ENCODE data around the gene FCER2. TPM values are rescaled to one million over a fixed set of nuclear protein-coding genes. Genes with fewer than 3 reads are reported as not detected.

The FCER2 gene
- polyA plus RNA-seq, 3 donors, result 1.1 to 4.1 (median 2.1) TPM

GRCh38 chr19:7647156-7647555 lies 54.8 kb downstream of the FCER2 start:
- Histone ChIP-seq H3K27ac (ENCODE audit: low read depth in 1 of 2, low read length in 2 of 2) (peak overlapping the region in 1 of 2 donors; percentile 73), H3K4me2 (replicated peaks; ENCODE audit: extremely low read depth, low read length, poor library complexity, severe bottlenecking) (peak overlapping the region; percentile 86), H3K79me2 (ENCODE audit: insufficient read depth, low read length) (peaks cover 46% of the 10 kb centered on the region), H3K9ac (ENCODE audit: insufficient read depth, low read length, poor library complexity, severe bottlenecking) (no peak overlapping the region), H3K36me3 (replicated peaks in 1 of 2; ENCODE audit: control insufficient read depth in 1 of 2, insufficient read depth in 2 of 2, low read length in 2 of 2) (peaks cover 27 to 50% of the 10 kb centered on the region in 2 donors), H2AFZ (ENCODE audit: insufficient read depth, low read depth, low read length, poor library complexity, severe bottlenecking) (no peak overlapping the region), H3K27me3 (ENCODE audit: control insufficient read depth in 2 of 2, insufficient read depth in 2 of 2, low read length in 2 of 2) (no peaks in the 10 kb centered on the region), H3K4me3 (replicated peaks in 1 of 3; ENCODE audit: low read depth in 2 of 3, low read length in 3 of 3) (no peak overlapping the region), H3K4me1 (ENCODE audit: control insufficient read depth in 1 of 2, insufficient read depth in 2 of 2, low read length in 2 of 2) (peaks cover 50 to 55% of the 10 kb centered on the region in 2 donors), H3K9me3 (replicated peaks in 1 of 2; ENCODE audit: control insufficient read depth in 1 of 2, insufficient read depth in 1 of 2, low read length in 2 of 2) (no peaks in the 10 kb centered on the region), H4K20me1 (ENCODE audit: insufficient read depth, low read length) (peaks cover 31% of the 10 kb centered on the region)
- Mint-ChIP-seq H3K4me1 (peaks cover 40% of the 10 kb centered on the region), H3K27ac (no peak overlapping the region), H3K27me3 (ENCODE audit: low read depth in 3 of 3) (peaks cover 0 to 2% (median 2%) of the 10 kb centered on the region in 3 donors), H3K4me3 (no peak overlapping the region), H3K36me3 (peaks cover 29 to 50% of the 10 kb centered on the region in 2 donors), H3K9me3 (peaks cover 0 to 2% (median 0%) of the 10 kb centered on the region in 7 donors)
- WGBS (ENCODE audit: insufficient coverage), result 97% methylated on average over 22 of the region's 26 CpGs
- no peak for TF ChIP-seq CTCF (IDR thresholded peaks at IDR 0.05)
- DNase-seq, result no peak
- intact Hi-C loops (cut with micrococcal nuclease), result loop anchor here in 1 of 2 donors (5.0 kb wide), 1 partner anchor 35 kb away; the partner anchor contains the start of gene TRAPPC5

- peaks cover 39% of the 10 kb centered on the region for H4K20me1 ChIP-seq (ENCODE audit: insufficient read depth, low read length)
- no peak overlapping the region for H2AFZ ChIP-seq (ENCODE audit: insufficient read depth, low read depth, low read length, poor library complexity, severe bottlenecking)
- no peak for TF ChIP-seq CTCF (IDR thresholded peaks at IDR 0.05)
- no peaks in the 10 kb centered on the region for H3K27me3 ChIP-seq (ENCODE audit: control insufficient read depth in 2 of 2, insufficient read depth in 2 of 2, low read length in 2 of 2)
- H3K36me3 Mint-ChIP-seq, result peaks cover 33 to 58% of the 10 kb centered on the region in 2 donors
- H3K4me1 ChIP-seq (ENCODE audit: control insufficient read depth in 1 of 2, insufficient read depth in 2 of 2, low read length in 2 of 2), result peaks cover 46 to 58% of the 10 kb centered on the region in 2 donors
- peaks cover 36% of the 10 kb centered on the region for H3K4me1 Mint-ChIP-seq
- H3K4me3 Mint-ChIP-seq, result peak overlapping the region; percentile 71 to 94
- peaks cover 0 to 2% (median 1%) of the 10 kb centered on the region in 3 donors for H3K27me3 Mint-ChIP-seq (ENCODE audit: low read depth in 3 of 3)
- no peaks in the 10 kb centered on the region for H3K9me3 ChIP-seq (replicated peaks in 1 of 2; ENCODE audit: control insufficient read depth in 1 of 2, insufficient read depth in 1 of 2, low read length in 2 of 2)
- peak overlapping the region; percentile 61 for H3K9ac ChIP-seq (ENCODE audit: insufficient read depth, low read length, poor library complexity, severe bottlenecking)
- peak overlapping the region in 6 of 7 donors; percentile 50 to 97 (median 92) for H3K27ac Mint-ChIP-seq
- H3K36me3 ChIP-seq (replicated peaks in 1 of 2; ENCODE audit: control insufficient read depth in 1 of 2, insufficient read depth in 2 of 2, low read length in 2 of 2), result peaks cover 31 to 56% of the 10 kb centered on the region in 2 donors
- WGBS (ENCODE audit: insufficient coverage), result 40% methylated on average over 7 of the region's 8 CpGs
- peak overlapping the region; percentile 86 for H3K4me2 ChIP-seq (replicated peaks; ENCODE audit: extremely low read depth, low read length, poor library complexity, severe bottlenecking)
- DNase-seq, result no peak
- H3K27ac ChIP-seq (ENCODE audit: low read depth in 1 of 2, low read length in 2 of 2), result peak overlapping the region; percentile 73 to 87
- intact Hi-C loops (cut with micrococcal nuclease), result loop anchor here in 1 of 2 donors (5.0 kb wide), 1 partner anchor 36 kb away; the partner anchor contains the start of gene TRAPPC5
- peaks cover 0 to 2% (median 0%) of the 10 kb centered on the region in 7 donors for H3K9me3 Mint-ChIP-seq
- peak overlapping the region; percentile 21 to 75 (median 51) for H3K4me3 ChIP-seq (replicated peaks in 1 of 3; ENCODE audit: low read depth in 2 of 3, low read length in 3 of 3)
- H3K79me2 ChIP-seq (ENCODE audit: insufficient read depth, low read length), result peaks cover 52% of the 10 kb centered on the region
Observed at GRCh38 chr19:7646426-7646700, 55.6 kb downstream of the FCER2 start.
